Retinal pigment epithelial cell (primary cell): Measurements from ENCODE around the gene KLK3.

ENCODE experiments used
- DNase-seq: peaks from one replicate; pipeline ENCODE4 v3.0.0-alpha.2; 2010; ENCODE audit warnings: low read depth
- H3K4me3 ChIP-seq: 2 replicates; pipeline ENCODE4 v1.5.1; 2011; ENCODE audit warnings: mild to moderate bottlenecking, low read length, control low read depth, moderate library complexity
- CTCF ChIP-seq: conservative IDR thresholded peaks from 2 replicates; pipeline ENCODE4 v1.5.1; 2011; ENCODE audit warnings: low read depth, low read length, control low read depth, inconsistent platforms

The KLK3 gene

DNA sequence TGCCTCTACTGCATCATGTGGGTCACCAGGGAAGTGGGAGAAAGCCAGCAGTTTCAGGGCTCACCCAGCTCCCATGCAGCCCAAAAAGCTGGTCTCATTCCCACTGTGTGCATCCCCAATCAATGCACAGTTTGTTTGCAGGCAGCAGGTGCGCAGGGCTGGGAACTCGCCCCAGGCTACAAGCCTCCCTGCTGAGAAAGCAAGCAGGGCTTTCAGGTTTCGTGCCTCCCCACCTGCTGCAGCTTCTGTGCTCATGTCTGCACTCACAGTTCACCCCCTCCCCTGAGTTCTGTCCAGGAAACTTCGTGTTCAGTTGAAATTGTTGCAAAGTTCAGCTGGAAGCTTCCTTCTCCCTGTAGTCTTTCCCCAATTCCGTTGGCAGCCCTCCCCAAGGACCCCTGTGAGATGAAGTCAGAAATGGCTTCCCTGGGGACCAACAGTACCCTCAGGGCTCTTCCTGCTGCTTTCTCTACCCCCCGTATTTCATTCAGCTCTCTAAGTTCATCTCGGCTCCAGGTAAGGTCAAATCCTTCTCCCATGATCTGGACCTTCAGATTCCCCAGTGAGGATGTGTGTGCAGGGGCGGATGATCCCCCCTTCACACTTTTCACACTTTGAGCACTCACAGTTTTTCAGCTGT is 10.3 kb upstream of the KLK3 start:
- H3K4me3 ChIP-seq: no peak overlapping the region
- TF ChIP-seq CTCF: no peak
- DNase-seq: no peak

- DNase-seq: no peak
- TF ChIP-seq CTCF: no peak
- H3K4me3 ChIP-seq: no peak overlapping the region
Measured at GRCh38 chr19:50850738-50851137, 4.0 kb upstream of the KLK3 start.

GRCh38 chr19:50851620-50852019 is 3.1 kb upstream of the KLK3 start:
- H3K4me3 ChIP-seq: no peak overlapping the region
- no peak for DNase-seq
- TF ChIP-seq CTCF: no peak

DNA sequence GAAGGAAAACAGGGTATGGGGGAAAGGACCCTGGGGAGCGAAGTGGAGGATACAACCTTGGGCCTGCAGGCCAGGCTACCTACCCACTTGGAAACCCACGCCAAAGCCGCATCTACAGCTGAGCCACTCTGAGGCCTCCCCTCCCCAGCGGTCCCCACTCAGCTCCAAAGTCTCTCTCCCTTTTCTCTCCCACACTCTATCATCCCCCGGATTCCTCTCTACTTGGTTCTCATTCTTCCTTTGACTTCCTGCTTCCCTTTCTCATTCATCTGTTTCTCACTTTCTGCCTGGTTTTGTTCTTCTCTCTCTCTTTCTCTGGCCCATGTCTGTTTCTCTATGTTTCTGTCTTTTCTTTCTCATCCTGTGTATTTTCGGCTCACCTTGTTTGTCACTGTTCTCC is 2.7 kb downstream of the KLK3 start:
- no peak for DNase-seq
- TF ChIP-seq CTCF: no peak
- H3K4me3 ChIP-seq: no peak overlapping the region

GRCh38 chr19:50858886-50859285 is 4.2 kb downstream of the KLK3 start:
- TF ChIP-seq CTCF: no peak
- no peak overlapping the region for H3K4me3 ChIP-seq
- no peak for DNase-seq

DNA sequence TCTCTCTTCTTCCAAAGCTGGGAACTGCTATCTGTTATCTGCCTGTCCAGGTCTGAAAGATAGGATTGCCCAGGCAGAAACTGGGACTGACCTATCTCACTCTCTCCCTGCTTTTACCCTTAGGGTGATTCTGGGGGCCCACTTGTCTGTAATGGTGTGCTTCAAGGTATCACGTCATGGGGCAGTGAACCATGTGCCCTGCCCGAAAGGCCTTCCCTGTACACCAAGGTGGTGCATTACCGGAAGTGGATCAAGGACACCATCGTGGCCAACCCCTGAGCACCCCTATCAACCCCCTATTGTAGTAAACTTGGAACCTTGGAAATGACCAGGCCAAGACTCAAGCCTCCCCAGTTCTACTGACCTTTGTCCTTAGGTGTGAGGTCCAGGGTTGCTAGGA is 5.1 kb downstream of the KLK3 start:
- DNase-seq: no peak
- no peak for TF ChIP-seq CTCF
- H3K4me3 ChIP-seq: no peak overlapping the region

- no peak for DNase-seq
- H3K4me3 ChIP-seq: no peak overlapping the region
- no peak for TF ChIP-seq CTCF
Measured at GRCh38 chr19:50861010-50861409, 6.3 kb downstream of the KLK3 start.
